ENCODE data around the gene LPP. TPM values are rescaled to one million over a fixed set of nuclear protein-coding genes. Genes with fewer than 3 reads are reported as not detected.

LPP gene
- total and polyA plus RNA-seq, 2 of the 13 experiments (the other 11 are each of a cell fraction or from before 2014, with no cell fraction given): 19.2 to 29.9 TPM

GRCh38 chr3:188294823-188295487 is 141.0 kb downstream of the LPP start:
- intact Hi-C loops (cut with micrococcal nuclease; ENCODE audit: unreplicated experiment) (loop anchor here (1.0 to 5.0 kb wide), 7 partner anchors 24 to 657 kb away; no protein-coding TSS in a partner anchor), in situ Hi-C loops (cut with HindIII; ENCODE audit: extremely low pct_ligation_motif_present, low pct_unique_long_range_greater_than_20kb) (loop anchor here (5.0 to 10.0 kb wide), 3 partner anchors 452 to 660 kb away; partner anchors contain the start of gene BCL6)
- Histone ChIP-seq H3K79me2 (ENCODE audit: insufficient read depth, low read length) (peaks cover 56% of the 10 kb centered on the region), H3K9ac (ENCODE audit: insufficient read depth, low read depth, low read length) (peak overlapping the region; percentile 73), H3K27ac (ENCODE audit: extremely low read length, insufficient read depth, low read length) (peak overlapping the region; percentile 94), H4K20me1 (ENCODE audit: insufficient read depth, low read length) (no peaks in the 10 kb centered on the region), H3K36me3 (replicated peaks in 1 of 2; ENCODE audit: control insufficient read depth in 1 of 2, insufficient read depth in 2 of 2, low read length in 2 of 2) (no peaks in the 10 kb centered on the region), H3K4me3 (replicated peaks in 1 of 3; ENCODE audit: insufficient read depth in 1 of 3, low read depth in 2 of 3, low read length in 3 of 3) (peak overlapping the region in 1 of 3 experiments; percentile 45; a peak in 2 of 6 replicates), H3K27me3 (ENCODE audit: control insufficient read depth in 1 of 2, insufficient read depth in 2 of 2, low read length in 2 of 2) (no peaks in the 10 kb centered on the region), H3K4me1 (ENCODE audit: insufficient read depth, low read length) (peaks cover 99% of the 10 kb centered on the region), H3K4me2 (ENCODE audit: low read depth, low read length) (peak overlapping the region; percentile 73), H2AFZ (ENCODE audit: low read length) (no peak overlapping the region), H3K9me3 (ENCODE audit: low read length) (no peaks in the 10 kb centered on the region)
- ChIA-PET CTCF (ENCODE audit: low intra/inter-chr PET ratio, low total read pairs) (no interaction called here), POLR2A (interaction anchor here (0.6 to 2.3 kb wide), 40 partner anchors 9 to 575 kb away, joined by 3 to 31 read pairs (median 4); partner anchors contain the start of gene BCL6)
- 0% methylated on average over 11 of the region's 11 CpGs for WGBS (ENCODE audit: low lambda C conversion rate)
- FAIRE-seq (peak; percentile 78), DNase-seq (ENCODE audit: low spot score) (peak; percentile 99), ATAC-seq (peak; percentile 90)
- BruUV-seq (replicated peaks): TSS peak; percentile 67
- TF ChIP-seq SMARCC2 (IDR thresholded peaks at IDR 0.05) (no peak), POLR2A (IDR thresholded peaks at IDR 0.05; ENCODE audit: insufficient read depth in 1 of 2, low read depth in 2 of 2, low read length in 2 of 2) (peak; percentile 48 to 74; a peak in 3 of 4 replicates), IRF9 (CRISPR knock-in tag; IDR thresholded peaks at IDR 0.05; ENCODE audit: borderline replicate concordance) (no peak), FOXK2 (IDR thresholded peaks at IDR 0.05) (peak; percentile 77), PLRG1 (conservative IDR thresholded peaks at IDR 0.05) (no peak), DPF2 (CRISPR knock-in tag; IDR thresholded peaks at IDR 0.05; ENCODE audit: borderline replicate concordance, low read depth) (peak; percentile 86; the same call in 1 of the 2 replicates), ZMAT5 (CRISPR knock-in tag; IDR thresholded peaks at IDR 0.05; ENCODE audit: borderline replicate concordance, low read depth) (no peak), NONO (IDR thresholded peaks at IDR 0.05) (no peak), NONO (CRISPR knock-in tag; conservative IDR thresholded peaks at IDR 0.05) (peak; percentile 78; the same call in 1 of the 2 replicates), MTA3 (CRISPR knock-in tag; IDR thresholded peaks at IDR 0.05) (no peak), ZNF331 (CRISPR knock-in tag; IDR thresholded peaks at IDR 0.05) (peak; percentile 48; the same call in 1 of the 2 replicates), ZNF615 (CRISPR knock-in tag; IDR thresholded peaks at IDR 0.05; ENCODE audit: borderline replicate concordance) (no peak), ELF4 (CRISPR knock-in tag; IDR thresholded peaks at IDR 0.05; ENCODE audit: borderline replicate concordance) (no peak), MNT (IDR thresholded peaks at IDR 0.05) (peak; percentile 10; the same call in 1 of the 2 replicates), PAWR (CRISPR knock-in tag; IDR thresholded peaks at IDR 0.05; ENCODE audit: borderline replicate concordance) (no peak), ZBTB1 (CRISPR knock-in tag; IDR thresholded peaks at IDR 0.05; ENCODE audit: borderline replicate concordance) (no peak), PHF8 (CRISPR knock-in tag; IDR thresholded peaks at IDR 0.05) (no peak), HMGXB3 (CRISPR knock-in tag; IDR thresholded peaks at IDR 0.05; ENCODE audit: borderline replicate concordance) (peak; percentile 59; the same call in 1 of the 2 replicates)
